ENCODE results near the gene TPP1.

TPP1 gene

GRCh38 chr11:6646918-6647679 lies 27.9 kb upstream of the TPP1 start:
- DNase-seq, result peak; percentile 26 to 45

- DNase-seq, result no peak
Measured at GRCh38 chr11:6646576-6646917, 27.3 kb upstream of the TPP1 start.

- no peak for DNase-seq
Measured at GRCh38 chr11:6646071-6646470, 26.8 kb upstream of the TPP1 start.

- no peak for DNase-seq
Measured at GRCh38 chr11:6642957-6643356, 23.7 kb upstream of the TPP1 start.

GRCh38 chr11:6640985-6641701 lies 21.9 kb upstream of the TPP1 start:
- DNase-seq, result no peak

- DNase-seq, result no peak
Measured at GRCh38 chr11:6640036-6640984, 21.1 kb upstream of the TPP1 start.

- DNase-seq, result no peak
Measured at GRCh38 chr11:6638429-6638828, 19.2 kb upstream of the TPP1 start.

- no peak for DNase-seq
Measured at GRCh38 chr11:6637871-6638270, 18.6 kb upstream of the TPP1 start.

GRCh38 chr11:6636480-6636879 lies 17.3 kb upstream of the TPP1 start:
- DNase-seq, result no peak

GRCh38 chr11:6635082-6635932 lies 16.1 kb upstream of the TPP1 start:
- DNase-seq, result peak in 1 of 2 donors; percentile 37

- DNase-seq, result no peak
Measured at GRCh38 chr11:6634534-6634933, 15.3 kb upstream of the TPP1 start.

GRCh38 chr11:6633422-6634408 lies 14.5 kb upstream of the TPP1 start:
- DNase-seq, result no peak

- DNase-seq, result no peak
Measured at GRCh38 chr11:6632116-6633073, 13.2 kb upstream of the TPP1 start.

GRCh38 chr11:6631361-6631890 lies 12.2 kb upstream of the TPP1 start:
- no peak for DNase-seq

GRCh38 chr11:6630632-6631291 lies 11.5 kb upstream of the TPP1 start:
- no peak for DNase-seq

- no peak for DNase-seq
Measured at GRCh38 chr11:6629892-6630631, 10.8 kb upstream of the TPP1 start.

- DNase-seq, result no peak
Measured at GRCh38 chr11:6629573-6629891, 10.3 kb upstream of the TPP1 start.

- no peak for DNase-seq
Measured at GRCh38 chr11:6628526-6628925, 9.3 kb upstream of the TPP1 start.

Measured in CD4-positive, alpha-beta T cell treated with Interferon alpha-2 for 1 hour (primary cell).